Measurements from ENCODE around the gene CRMP1.
"Not testable (repeated sequence)": the region's sequence is repeated elsewhere in the genome, so short reads cannot be mapped to it uniquely, and the experiment has no call there.

Gene CRMP1

GRCh38 chr4:5887361-5888221, 5.3 kb downstream of the CRMP1 start:
- DNase-seq = no peak

DNA sequence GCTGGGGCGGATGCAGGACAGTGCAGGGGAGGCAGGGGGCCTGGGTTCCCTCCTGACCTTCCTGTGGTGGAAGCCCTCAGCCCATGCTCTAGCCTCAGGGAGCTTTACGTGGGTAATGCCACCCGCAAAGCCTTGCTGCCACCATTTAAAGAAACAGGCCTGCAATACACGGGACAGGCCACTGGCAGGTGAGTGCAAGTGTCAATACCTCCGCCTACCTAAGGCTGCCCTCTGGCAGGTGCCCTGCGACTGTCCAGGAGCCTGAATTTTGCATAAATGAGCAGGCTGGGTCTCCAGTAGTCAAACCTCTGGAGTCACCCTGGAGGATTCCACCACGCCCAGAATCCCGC, 5.9 kb downstream of the CRMP1 start:
- DNase-seq = no peak

DNA sequence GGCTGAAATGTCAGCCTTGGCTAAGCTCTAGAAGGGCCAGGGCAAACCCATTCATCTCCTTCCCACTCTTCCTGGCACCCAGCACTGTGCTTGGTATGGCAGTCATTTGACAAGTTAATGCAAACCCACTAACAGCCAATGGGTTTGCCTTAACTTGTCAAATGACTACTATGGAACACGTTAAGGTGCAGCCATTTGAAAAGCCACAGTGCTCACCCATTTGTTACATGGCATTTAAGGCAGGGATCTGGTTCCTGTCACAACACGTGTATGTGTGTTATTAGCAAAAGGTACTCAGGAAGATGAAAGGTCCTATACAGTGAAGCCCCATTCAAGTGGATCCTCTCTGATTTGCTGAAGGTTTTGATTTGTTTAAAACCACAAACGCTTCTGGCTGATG, 7.2 kb downstream of the CRMP1 start:
- no peak for DNase-seq

DNA sequence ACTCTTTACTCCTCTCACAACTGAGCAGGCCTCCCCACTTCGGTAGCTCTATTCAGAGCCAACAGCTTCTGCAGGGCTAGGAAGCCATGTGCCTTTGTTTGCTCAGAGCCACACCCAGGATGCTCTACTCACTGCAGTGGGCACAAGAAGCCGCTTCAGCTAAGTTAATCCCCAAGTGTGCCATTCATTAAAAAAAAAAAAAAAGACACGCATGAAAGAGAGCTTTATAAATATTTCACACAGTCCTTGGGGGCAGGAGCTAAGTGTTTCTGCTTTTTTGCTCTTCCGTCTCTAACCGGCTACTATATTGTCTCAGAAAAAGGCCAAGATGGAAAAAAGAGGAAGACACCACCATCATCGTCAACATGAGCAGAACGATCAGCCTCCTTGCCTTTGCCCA, 8.1 kb downstream of the CRMP1 start:
- DNase-seq = no peak

DNA sequence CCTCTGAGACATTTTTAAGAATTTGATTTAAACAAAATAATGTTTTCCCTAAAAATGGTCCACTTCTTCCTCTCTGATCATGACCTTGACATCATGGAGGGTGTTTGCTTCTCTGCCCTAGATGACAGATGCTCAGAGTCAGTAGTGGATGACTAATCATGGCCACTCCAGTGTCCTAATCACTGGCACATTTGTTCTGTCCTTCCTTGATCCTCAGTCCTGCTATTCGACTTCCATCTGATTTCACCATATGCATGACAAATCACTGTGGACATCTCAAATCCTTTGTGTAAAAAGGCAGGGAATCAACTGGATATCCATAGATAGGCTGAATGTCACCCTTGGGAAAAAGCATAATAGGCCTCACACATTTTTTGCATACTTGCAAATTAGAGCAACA, 9.0 kb downstream of the CRMP1 start:
- no peak for DNase-seq

DNA sequence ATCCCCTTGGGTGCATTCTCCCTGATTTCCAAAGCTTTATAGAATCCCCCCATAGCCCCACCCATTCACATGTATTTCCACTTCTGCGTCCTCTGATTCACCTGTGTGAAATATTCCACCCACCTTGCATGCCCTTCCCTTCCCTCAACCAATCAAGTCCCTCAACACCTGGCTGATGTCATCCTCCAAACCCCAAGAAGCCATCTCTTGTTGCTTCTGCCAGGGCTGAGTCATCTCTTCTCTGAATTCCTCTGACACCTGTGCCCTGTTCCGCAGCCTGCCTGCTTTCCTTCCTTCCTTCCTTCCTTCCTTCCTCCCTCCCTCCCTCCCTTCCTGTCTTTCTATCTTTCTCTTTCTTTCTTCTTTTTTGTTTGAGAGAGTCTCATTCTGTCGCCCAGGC, 9.9 kb downstream of the CRMP1 start:
- no peak for DNase-seq

- DNase-seq = no peak
These were observed 11.5 kb downstream of the CRMP1 start for GRCh38 chr4:5881340-5881739.

DNA sequence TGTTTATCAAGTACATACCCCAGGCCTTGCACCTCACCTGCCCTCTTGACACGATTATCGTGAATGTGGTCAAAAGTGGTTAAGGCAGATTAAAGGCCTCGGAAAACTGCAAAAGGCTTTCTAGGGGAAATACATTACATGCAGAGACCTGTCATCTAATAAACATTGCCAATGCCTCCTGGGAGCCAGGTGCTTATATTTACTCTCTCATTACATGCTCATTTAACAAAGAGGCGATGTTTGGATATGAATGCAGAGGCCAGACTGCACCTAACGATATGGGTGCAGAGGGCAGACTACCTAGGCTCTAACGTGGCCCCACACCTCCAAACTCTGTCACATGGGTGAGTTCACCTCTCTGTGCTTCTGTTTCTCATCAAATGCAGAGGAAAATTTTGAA, 14.5 kb downstream of the CRMP1 start:
- no peak for DNase-seq

DNA sequence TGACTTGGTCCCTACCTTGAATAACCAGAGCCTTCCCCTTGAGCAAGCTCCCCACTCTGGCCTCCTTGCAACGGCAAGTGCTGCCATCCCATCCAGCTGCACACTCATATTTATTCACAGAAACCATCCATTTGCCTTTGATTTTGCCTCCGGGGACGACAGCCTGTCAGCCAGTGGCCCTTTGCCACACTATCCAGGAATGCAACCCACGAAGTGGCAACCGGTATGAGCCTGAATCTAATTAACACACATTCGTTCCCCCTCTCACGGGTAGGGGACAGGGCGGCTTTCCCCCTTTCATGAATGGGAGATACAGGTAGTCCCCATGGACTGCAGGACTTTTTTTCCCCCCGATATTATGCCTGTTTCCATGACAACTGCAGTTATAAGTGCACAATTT, 15.5 kb downstream of the CRMP1 start:
- DNase-seq = no peak

DNA sequence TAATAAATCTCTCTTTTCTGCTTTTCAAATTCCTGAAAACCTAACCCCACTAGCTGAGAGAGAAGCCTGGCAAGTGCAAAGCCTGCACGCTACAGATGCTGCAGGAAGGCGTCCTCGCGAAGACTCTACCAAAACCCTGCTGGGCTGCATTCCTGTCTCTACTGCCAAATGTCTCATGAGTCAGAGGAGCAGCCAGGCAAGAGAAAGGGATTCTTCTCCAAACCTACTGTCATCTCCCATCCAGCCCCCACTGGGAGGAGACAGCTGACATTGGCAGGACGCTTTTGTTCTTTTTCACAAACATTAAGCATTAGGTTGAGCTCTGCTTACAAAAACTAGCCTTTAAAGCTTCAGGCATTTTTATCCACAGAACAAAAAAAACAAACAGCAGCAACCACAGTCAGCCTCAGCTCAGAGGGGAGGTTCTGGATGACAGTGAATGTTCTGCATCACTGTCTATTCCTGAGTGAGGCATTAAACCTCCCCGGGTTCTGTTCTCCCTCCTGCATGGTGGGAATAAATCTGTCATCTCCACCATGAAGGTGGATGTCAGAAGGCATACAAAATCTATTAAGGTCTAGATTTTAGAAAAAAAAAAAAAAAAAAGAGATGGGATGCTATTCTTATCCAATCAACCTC, 18.0 kb downstream of the CRMP1 start:
- no peak for DNase-seq

- no peak for DNase-seq
These were observed 22.2 kb downstream of the CRMP1 start for GRCh38 chr4:5870701-5871100.

- DNase-seq = no peak
These were observed 22.8 kb downstream of the CRMP1 start for GRCh38 chr4:5869966-5870619.

DNA sequence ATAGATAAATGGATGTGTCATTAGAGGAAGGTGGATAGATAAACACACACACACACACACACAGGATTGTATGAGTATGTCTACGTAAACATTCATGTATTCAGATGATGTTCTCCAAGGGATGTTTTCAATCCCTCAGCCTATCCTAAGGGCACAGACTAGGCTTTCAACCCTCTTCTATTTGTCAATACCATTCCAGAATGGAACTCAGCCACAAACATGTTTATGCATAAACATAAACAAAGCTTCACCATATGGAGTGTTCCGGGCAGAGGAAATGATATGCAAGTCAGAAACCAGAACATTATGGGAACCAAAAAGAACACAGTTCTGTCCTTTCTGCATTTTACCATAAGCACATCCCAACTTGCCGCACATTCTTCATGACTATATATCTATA, 25.0 kb downstream of the CRMP1 start:
- DNase-seq = no peak

- DNase-seq = no peak
These were observed 25.8 kb downstream of the CRMP1 start for GRCh38 chr4:5866841-5867813.

GRCh38 chr4:5865896-5866599, 26.8 kb downstream of the CRMP1 start:
- DNase-seq = peak; percentile 65

DNA sequence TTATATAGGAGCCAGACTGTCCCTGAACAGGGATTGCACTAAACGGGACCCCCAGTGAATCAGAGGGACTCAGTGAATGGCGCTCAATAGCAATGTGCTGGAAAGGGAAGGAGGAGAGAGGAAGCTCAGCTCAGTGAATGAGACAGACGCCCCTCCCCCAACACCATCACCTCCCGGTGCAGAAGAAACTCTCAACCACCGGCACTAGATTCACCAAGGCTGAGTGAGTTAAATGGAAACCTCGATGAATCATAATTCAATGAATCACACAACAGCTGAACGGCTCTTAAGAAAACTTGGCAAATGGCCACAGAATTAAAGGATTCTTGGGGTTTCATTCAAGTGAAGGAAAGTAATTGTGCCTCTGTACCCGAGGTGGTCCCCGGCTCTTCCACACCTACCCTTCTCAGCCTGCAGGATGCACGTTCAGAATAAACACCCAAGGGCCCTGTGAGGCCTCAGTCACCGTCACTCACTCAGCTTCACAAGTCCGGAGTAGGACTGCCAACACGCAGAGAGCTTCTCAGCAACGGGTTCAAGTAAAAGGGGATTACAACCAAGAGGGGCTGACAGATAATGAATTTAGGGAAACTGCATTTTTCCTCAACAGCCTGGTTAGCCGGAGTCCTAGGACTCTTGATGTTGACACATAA, 29.3 kb downstream of the CRMP1 start:
- DNase-seq = peak; percentile 77

- no peak for DNase-seq
These were observed 34.7 kb downstream of the CRMP1 start for GRCh38 chr4:5858020-5858769.

- DNase-seq = no peak
These were observed 35.7 kb downstream of the CRMP1 start for GRCh38 chr4:5857199-5857598.

- not testable (repeated sequence) for DNase-seq
These were observed 36.5 kb downstream of the CRMP1 start for GRCh38 chr4:5856362-5856761.

DNA sequence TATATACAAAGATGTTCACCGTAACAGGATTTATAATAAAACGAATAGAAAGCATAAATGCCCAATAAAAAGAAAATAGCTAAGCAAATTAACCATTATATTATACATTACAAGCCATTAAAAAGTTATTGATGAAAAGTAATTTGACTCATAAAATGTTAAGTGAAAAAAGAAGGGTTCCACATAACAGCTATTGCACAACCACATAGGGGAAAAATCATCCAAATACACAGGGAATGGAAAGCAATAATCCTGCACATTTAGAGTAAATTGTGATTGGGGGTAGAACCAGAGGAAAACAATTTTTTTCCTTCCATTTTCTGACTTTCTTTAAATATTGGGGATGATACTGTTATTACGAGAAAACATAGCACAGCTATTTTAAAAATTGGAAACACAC, 38.0 kb downstream of the CRMP1 start:
- DNase-seq = no peak
